ENCODE results near the gene AK1.

GRCh38 chr9:127818574-127818973, 58.9 kb downstream of the AK1 start:
- no peak for TF ChIP-seq EZH2 (IDR thresholded peaks at IDR 0.05; ENCODE audit: low read depth, low read length, severe bottlenecking)
- no peak for TF ChIP-seq POLR2A (IDR thresholded peaks at IDR 0.05; ENCODE audit: control extremely low read depth in 1 of 2, low read depth in 2 of 2, low read length in 2 of 2)
- no peak for TF ChIP-seq RAD21 (IDR thresholded peaks at IDR 0.05 in 1 of 2, conservative IDR thresholded peaks at IDR 0.05 in 1 of 2; ENCODE audit: low read depth in 2 of 2, low read length in 2 of 2)
- no peak for TF ChIP-seq CEBPB (IDR thresholded peaks at IDR 0.05; ENCODE audit: low read depth, low read length)
- no peak for TF ChIP-seq KDM5A (IDR thresholded peaks at IDR 0.05; ENCODE audit: low read length)
- TF ChIP-seq CHD2 (IDR thresholded peaks at IDR 0.05; ENCODE audit: low read length) = no peak
- no peak for TF ChIP-seq CTCF (IDR thresholded peaks at IDR 0.05; ENCODE audit: control extremely low read depth in 1 of 3, insufficient read depth in 1 of 3, low read depth in 1 of 3, low read length in 3 of 3)
- no peak for TF ChIP-seq ASH2L (IDR thresholded peaks at IDR 0.05; ENCODE audit: low read length)
- TF ChIP-seq YY1 (IDR thresholded peaks at IDR 0.05; ENCODE audit: low read depth, low read length) = no peak
- no peak for TF ChIP-seq RBBP5 (IDR thresholded peaks at IDR 0.05; ENCODE audit: borderline replicate concordance, low read depth, low read length)
- TF ChIP-seq POLR2AphosphoS5 (IDR thresholded peaks at IDR 0.05; ENCODE audit: low read depth, low read length) = no peak
- TF ChIP-seq HDAC2 (IDR thresholded peaks at IDR 0.05; ENCODE audit: borderline replicate concordance in 1 of 2, low read depth in 2 of 2, low read length in 2 of 2) = no peak
- no peak for TF ChIP-seq CHD1 (IDR thresholded peaks at IDR 0.05; ENCODE audit: low read depth, low read length)

Data from H1 (cell line).